ENCODE measurements around the gene M6PR. TPM values are rescaled to one million over a fixed set of nuclear protein-coding genes. Genes with fewer than 3 reads are reported as not detected.
A peak's percentile ranks its signal among the peaks of the same experiment; 100 is the strongest.

Gene M6PR
- total RNA-seq, 4 donors from 2014 or later = 52.0 to 73.7 (median 59.1) TPM

DNA sequence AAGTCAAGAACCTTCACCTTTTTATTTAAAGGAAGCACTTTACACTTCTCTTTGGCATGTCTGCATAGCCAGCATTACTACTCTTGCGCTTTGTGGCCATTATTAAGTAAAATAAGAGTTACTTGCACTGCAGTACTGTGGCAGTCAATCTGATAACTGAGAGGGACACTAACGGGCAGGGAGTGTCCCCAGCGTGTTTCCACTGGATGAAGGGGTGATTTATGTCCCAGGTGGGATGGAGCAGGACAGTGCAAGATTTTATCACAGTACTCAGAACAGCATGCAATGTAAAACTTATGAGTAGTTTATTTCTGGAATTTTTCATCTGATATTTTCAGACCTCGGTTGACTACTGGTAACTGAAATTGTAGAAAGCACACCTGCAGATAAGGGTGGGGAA is 8.1 kb upstream of the M6PR start:
- no peaks in the 10 kb centered on the region for H3K4me1 ChIP-seq
- TF ChIP-seq, protein P1, sequence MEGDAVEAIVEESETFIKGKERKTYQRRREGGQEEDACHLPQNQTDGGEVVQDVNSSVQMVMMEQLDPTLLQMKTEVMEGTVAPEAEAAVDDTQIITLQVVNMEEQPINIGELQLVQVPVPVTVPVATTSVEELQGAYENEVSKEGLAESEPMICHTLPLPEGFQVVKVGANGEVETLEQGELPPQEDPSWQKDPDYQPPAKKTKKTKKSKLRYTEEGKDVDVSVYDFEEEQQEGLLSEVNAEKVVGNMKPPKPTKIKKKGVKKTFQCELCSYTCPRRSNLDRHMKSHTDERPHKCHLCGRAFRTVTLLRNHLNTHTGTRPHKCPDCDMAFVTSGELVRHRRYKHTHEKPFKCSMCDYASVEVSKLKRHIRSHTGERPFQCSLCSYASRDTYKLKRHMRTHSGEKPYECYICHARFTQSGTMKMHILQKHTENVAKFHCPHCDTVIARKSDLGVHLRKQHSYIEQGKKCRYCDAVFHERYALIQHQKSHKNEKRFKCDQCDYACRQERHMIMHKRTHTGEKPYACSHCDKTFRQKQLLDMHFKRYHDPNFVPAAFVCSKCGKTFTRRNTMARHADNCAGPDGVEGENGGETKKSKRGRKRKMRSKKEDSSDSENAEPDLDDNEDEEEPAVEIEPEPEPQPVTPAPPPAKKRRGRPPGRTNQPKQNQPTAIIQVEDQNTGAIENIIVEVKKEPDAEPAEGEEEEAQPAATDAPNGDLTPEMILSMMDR (IDR thresholded peaks at IDR 0.05) = no peak
- no peak for TF ChIP-seq POLR2A (IDR thresholded peaks at IDR 0.05)

GRCh38 chr12:8956772-8957171 is 7.3 kb upstream of the M6PR start:
- DNase-seq = no peak
- H3K4me3 ChIP-seq = no peak overlapping the region
- TF ChIP-seq POLR2A (IDR thresholded peaks at IDR 0.05) = no peak
- TF ChIP-seq, protein P1 (IDR thresholded peaks at IDR 0.05) = no peak
- no peaks in the 10 kb centered on the region for H3K36me3 ChIP-seq
- peak overlapping the region in 1 of 4 donors; percentile 4 for H3K27ac ChIP-seq
- no peaks in the 10 kb centered on the region for H3K27me3 ChIP-seq
- H3K9me3 ChIP-seq = no peaks in the 10 kb centered on the region
- H3K4me1 ChIP-seq = no peaks in the 10 kb centered on the region

More for the DNA sequence above, 8.1 kb upstream of the M6PR start:
- Histone ChIP-seq H3K9me3 (no peaks in the 10 kb centered on the region), H3K36me3 (no peaks in the 10 kb centered on the region), H3K4me3 (no peak overlapping the region), H3K27ac (no peak overlapping the region), H3K27me3 (no peaks in the 10 kb centered on the region)
- no peak for DNase-seq

- TF ChIP-seq, protein P1 (IDR thresholded peaks at IDR 0.05) = no peak
- Histone ChIP-seq H3K36me3 (no peaks in the 10 kb centered on the region), H3K27me3 (no peaks in the 10 kb centered on the region), H3K4me1 (no peaks in the 10 kb centered on the region), H3K4me3 (no peak overlapping the region), H3K9me3 (no peaks in the 10 kb centered on the region), H3K27ac (no peak overlapping the region)
- DNase-seq = no peak
Measured at GRCh38 chr12:8956073-8956472, 6.6 kb upstream of the M6PR start.

DNA sequence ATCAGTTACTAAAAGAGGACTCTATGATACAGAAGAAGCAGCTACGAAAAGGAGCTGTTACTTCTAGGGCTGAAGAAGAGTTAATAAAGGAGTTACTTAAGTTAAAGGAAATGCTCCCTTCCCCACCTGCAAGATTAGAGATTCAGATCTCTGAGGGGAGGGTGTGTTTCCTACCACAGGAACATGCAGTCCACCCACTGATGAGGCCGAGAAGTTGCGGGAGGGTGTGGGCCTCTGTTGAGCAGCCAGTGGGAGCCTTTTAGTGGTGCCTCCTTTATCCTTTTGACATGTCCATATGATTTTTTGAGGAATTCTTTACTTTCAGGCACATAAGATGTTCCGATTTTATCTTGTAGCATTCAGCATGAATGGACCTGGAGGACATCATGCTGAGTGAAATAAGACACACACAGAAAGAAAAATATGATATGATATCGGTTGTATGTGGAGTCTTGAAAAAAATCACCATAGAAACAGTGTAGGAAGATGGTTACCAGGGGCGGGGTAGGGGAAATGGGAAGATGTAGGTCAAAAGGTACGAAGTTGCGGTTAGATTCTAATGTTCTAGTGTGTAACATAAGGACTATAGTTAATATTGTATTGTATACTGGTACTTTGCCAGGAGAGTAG is 4.4 kb upstream of the M6PR start:
- Histone ChIP-seq H3K9me3 (no peaks in the 10 kb centered on the region), H3K4me1 (no peaks in the 10 kb centered on the region), H3K36me3 (no peaks in the 10 kb centered on the region), H3K27me3 (no peaks in the 10 kb centered on the region), H3K27ac (peak overlapping the region in 1 of 4 donors; percentile 55), H3K4me3 (no peak overlapping the region)
- peak in 2 of 3 donors; percentile 42 to 70 for DNase-seq
- TF ChIP-seq, protein P1 (IDR thresholded peaks at IDR 0.05) = no peak
- no peak for TF ChIP-seq POLR2A (IDR thresholded peaks at IDR 0.05)

DNA sequence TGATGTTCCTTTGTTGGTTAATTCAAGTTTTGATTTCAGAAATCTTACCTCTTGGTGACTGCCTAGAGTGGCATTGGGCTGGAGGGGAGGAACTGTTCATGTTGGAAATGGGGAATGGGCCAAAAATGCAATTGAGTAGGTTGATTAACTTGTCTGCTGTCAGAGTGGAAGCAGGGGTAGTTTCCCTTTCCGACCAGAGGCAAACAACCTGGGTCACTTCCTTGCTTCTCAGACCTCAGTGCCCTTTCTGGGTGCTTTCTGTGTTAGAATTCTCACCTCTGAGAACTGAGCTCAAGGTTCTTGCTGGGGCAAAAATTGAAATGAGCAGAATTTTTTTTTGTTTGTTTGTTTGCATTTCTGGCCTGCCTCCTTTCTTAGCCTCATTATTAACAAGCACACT is 2.3 kb upstream of the M6PR start:
- no peak for TF ChIP-seq POLR2A (IDR thresholded peaks at IDR 0.05)
- TF ChIP-seq, protein P1 (IDR thresholded peaks at IDR 0.05) = no peak
- Histone ChIP-seq H3K27ac (peak overlapping the region; percentile 21 to 95 (median 74)), H3K27me3 (no peaks in the 10 kb centered on the region), H3K4me1 (peaks cover 0 to 19% (median 0%) of the 10 kb centered on the region in 4 donors), H3K9me3 (no peaks in the 10 kb centered on the region), H3K4me3 (no peak overlapping the region), H3K36me3 (no peaks in the 10 kb centered on the region)
- no peak for DNase-seq

Measured in Peyer's patch (tissue), 4 donors.